AG04449 (cell line): ENCODE results near the gene VTI1B.

Experiments used
- CTCF ChIA-PET: fragments of 350-600 bp; formaldehyde crosslinking; extraction: SDS; loops from one replicate; lab custom pipeline; 2021; ENCODE audit warnings: antibody characterized with exemption; lab: Yijun Ruan, JAX
- POLR2A ChIA-PET: fragments of 400-600, 350-600 bp; formaldehyde crosslinking; extraction: SDS; loops from one replicate; lab custom pipeline; 2020; ENCODE audit warnings: antibody characterized with exemption, inconsistent platforms; lab: Yijun Ruan, JAX
- DNase-seq: peaks from one replicate; pipeline ENCODE4 v3.0.0-alpha.2; 2010; ENCODE audit warnings: low read depth, low spot score
- H3K4me3 ChIP-seq: 2 replicates; pipeline ENCODE4 v1.5.1; 2011; ENCODE audit warnings: low read depth, mild to moderate bottlenecking, control low read depth, low read length
- CTCF ChIP-seq: IDR thresholded peaks from one replicate; pipeline ENCODE4 v1.5.1; 2011; ENCODE audit warnings: mild to moderate bottlenecking, moderate library complexity, low read length, control low read depth, inconsistent platforms; ENCODE audit not compliant: insufficient read depth; ENCODE audit errors: missing control alignments

VTI1B gene

GRCh38 chr14:67620217-67620785 lies 54.1 kb downstream of the VTI1B start:
- no peak for DNase-seq
- TF ChIP-seq CTCF, result no peak
- peak overlapping the region; percentile 71 for H3K4me3 ChIP-seq
- CTCF ChIA-PET, result interaction anchor here (0.8 to 8.4 kb wide), 16 partner anchors 8 to 193 kb away, joined by 3 to 269 read pairs (median 4); partner anchors contain the start of gene RDH11
- POLR2A ChIA-PET, result no interaction called here

GRCh38 chr14:67619446-67620216 lies 54.8 kb downstream of the VTI1B start, which contains the start of gene ARG2:
TSS of gene ARG2 (plus strand) at chr14:67619920. CDS start at chr14:67619978, 58 bp downstream.
- peak within 1 kb of the TSS; percentile 71 for H3K4me3 ChIP-seq
- no peak for DNase-seq
- POLR2A ChIA-PET, result no interaction called here
- CTCF ChIA-PET, result interaction anchor here (0.7 to 8.4 kb wide), 41 partner anchors 7 to 213 kb away, joined by 3 to 269 read pairs (median 5); partner anchors contain the start of genes PIGH, RDH11, RDH12 and VTI1B
- TF ChIP-seq CTCF, result peak; percentile 14

- ChIA-PET POLR2A (no interaction called here), CTCF (interaction anchor here (0.7 to 8.4 kb wide), 31 partner anchors 8 to 212 kb away, joined by 3 to 269 read pairs (median 7); partner anchors contain the start of genes PIGH, RDH11, RDH12 and VTI1B)
- DNase-seq, result peak; percentile 44
- H3K4me3 ChIP-seq, result no peak overlapping the region
- TF ChIP-seq CTCF, result peak; percentile 50
These were observed 55.8 kb downstream of the VTI1B start for GRCh38 chr14:67618617-67619063.

GRCh38 chr14:67610491-67610890 lies 63.9 kb downstream of the VTI1B start:
- ChIA-PET POLR2A (no interaction called here), CTCF (interaction anchor here (1.0 to 7.2 kb wide), 5 partner anchors 10 to 57 kb away, joined by 3 to 72 read pairs (median 5); partner anchors contain the start of gene PIGH)
- no peak overlapping the region for H3K4me3 ChIP-seq
- no peak for DNase-seq
- TF ChIP-seq CTCF, result no peak

GRCh38 chr14:67609642-67610310 lies 64.7 kb downstream of the VTI1B start:
- no peak overlapping the region for H3K4me3 ChIP-seq
- ChIA-PET CTCF (interaction anchor here (1.0 to 7.2 kb wide), 7 partner anchors 9 to 95 kb away, joined by 3 to 72 read pairs (median 5); partner anchors contain the start of gene PIGH), POLR2A (no interaction called here)
- TF ChIP-seq CTCF, result no peak
- DNase-seq, result no peak

GRCh38 chr14:67607646-67608045 lies 66.8 kb downstream of the VTI1B start:
- TF ChIP-seq CTCF, result no peak
- H3K4me3 ChIP-seq, result no peak overlapping the region
- CTCF ChIA-PET, result interaction anchor here (1.0 to 4.5 kb wide), 4 partner anchors 11 to 97 kb away, joined by 6 to 26 read pairs (median 18); no protein-coding TSS in a partner anchor
- POLR2A ChIA-PET, result no interaction called here
- no peak for DNase-seq
